Panc1 (cell line): ENCODE results near the gene VWA2.

Source experiments
- POLR2AphosphoS5 ChIP-seq: IDR thresholded peaks from 2 replicates; pipeline ENCODE4 v1.6.1; 2012; ENCODE audit warnings: mild to moderate bottlenecking, low read depth, low read length, moderate library complexity
- REST ChIP-seq, 2 experiments: IDR thresholded peaks; 2 replicates each; pipeline ENCODE4 v1.6.1; 2011 to 2012; ENCODE audit warnings: low read depth in 2 of 2, control low read depth in 1 of 2, low read length in 1 of 2, mild to moderate bottlenecking in 1 of 2, moderate library complexity in 1 of 2; ENCODE audit not compliant: insufficient read depth in 1 of 2
- SIN3A ChIP-seq: IDR thresholded peaks from 2 replicates; pipeline ENCODE4 v1.6.1; 2012; ENCODE audit warnings: low read depth, mild to moderate bottlenecking, low read length, moderate library complexity, borderline replicate concordance; ENCODE audit not compliant: insufficient read depth
- TF ChIP-seq, protein P1 (sequence below): fragments of 450-650 bp; IDR thresholded peaks from 2 replicates; pipeline ENCODE4 v1.5.1; 2017; ENCODE audit warnings: mild to moderate bottlenecking

- TF ChIP-seq, protein P1, sequence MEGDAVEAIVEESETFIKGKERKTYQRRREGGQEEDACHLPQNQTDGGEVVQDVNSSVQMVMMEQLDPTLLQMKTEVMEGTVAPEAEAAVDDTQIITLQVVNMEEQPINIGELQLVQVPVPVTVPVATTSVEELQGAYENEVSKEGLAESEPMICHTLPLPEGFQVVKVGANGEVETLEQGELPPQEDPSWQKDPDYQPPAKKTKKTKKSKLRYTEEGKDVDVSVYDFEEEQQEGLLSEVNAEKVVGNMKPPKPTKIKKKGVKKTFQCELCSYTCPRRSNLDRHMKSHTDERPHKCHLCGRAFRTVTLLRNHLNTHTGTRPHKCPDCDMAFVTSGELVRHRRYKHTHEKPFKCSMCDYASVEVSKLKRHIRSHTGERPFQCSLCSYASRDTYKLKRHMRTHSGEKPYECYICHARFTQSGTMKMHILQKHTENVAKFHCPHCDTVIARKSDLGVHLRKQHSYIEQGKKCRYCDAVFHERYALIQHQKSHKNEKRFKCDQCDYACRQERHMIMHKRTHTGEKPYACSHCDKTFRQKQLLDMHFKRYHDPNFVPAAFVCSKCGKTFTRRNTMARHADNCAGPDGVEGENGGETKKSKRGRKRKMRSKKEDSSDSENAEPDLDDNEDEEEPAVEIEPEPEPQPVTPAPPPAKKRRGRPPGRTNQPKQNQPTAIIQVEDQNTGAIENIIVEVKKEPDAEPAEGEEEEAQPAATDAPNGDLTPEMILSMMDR = no peak
- TF ChIP-seq POLR2AphosphoS5 (no peak), SIN3A (no peak), REST (IDR thresholded peaks at IDR 0.05; ENCODE audit: insufficient read depth in 1 of 2, low read depth in 2 of 2, low read length in 1 of 2) (no peak)
Measured at GRCh38 chr10:114252092-114252491, 13.0 kb downstream of the VWA2 start.
